H1 (cell line): ENCODE measurements around the gene CHST1. TPM values are rescaled to one million over a fixed set of nuclear protein-coding genes. Genes with fewer than 3 reads are reported as not detected.

Experiments
- CTCF ChIA-PET: fragments of 300-600 bp; sonication (Branson Sonifier 250); formaldehyde crosslinking; loops from one replicate; lab custom pipeline; 2021; ENCODE audit not compliant: partially characterized antibody; lab: Charles Lee
- POLR2A ChIA-PET: fragments of 300-600 bp; sonication (Branson Sonifier 250); formaldehyde crosslinking; loops from one replicate; lab custom pipeline; 2021; ENCODE audit warnings: inconsistent platforms; ENCODE audit not compliant: partially characterized antibody; lab: Charles Lee
- DNase-seq, 2 experiments: peaks; one replicate each; pipeline versions ENCODE4 v3.0.0 to v3.0.0-alpha.2; 2010 to 2022; ENCODE audit warnings: low spot score in 2 of 2, low read depth in 1 of 2, mixed read lengths in 1 of 2
- FAIRE-seq: peaks from 2 replicates; lab custom pipeline; 2011; peaks lifted over from hg19 to GRCh38; lab: Jason Lieb, UNC
- H2AFZ ChIP-seq: 2 replicates; pipeline ENCODE4 v1.8.1; 2012; ENCODE audit warnings: low read length, inconsistent platforms
- H2AK5ac ChIP-seq: 2 replicates; pipeline ENCODE4 v1.6.1; 2013; ENCODE audit warnings: low read depth, low read length
- H2BK120ac ChIP-seq: replicated peaks from 2 replicates; pipeline ENCODE3; 2013; ENCODE audit warnings: low read depth, low read length, inconsistent platforms
- H2BK12ac ChIP-seq: 2 replicates; pipeline ENCODE4 v1.6.1; 2013; ENCODE audit warnings: low read depth, low read length
- H2BK15ac ChIP-seq: 2 replicates; pipeline ENCODE4 v1.6.1; 2013; ENCODE audit warnings: low read length
- H2BK20ac ChIP-seq: 2 replicates; pipeline ENCODE4 v1.6.1; 2013; ENCODE audit warnings: low read length
- H2BK5ac ChIP-seq: 2 replicates; pipeline ENCODE4 v1.6.1; 2013; ENCODE audit warnings: low read depth, low read length
- H3K14ac ChIP-seq: 2 replicates; pipeline ENCODE4 v1.6.1; 2013; ENCODE audit warnings: inconsistent platforms; ENCODE audit not compliant: insufficient read length
- H3K18ac ChIP-seq: 2 replicates; pipeline ENCODE4 v1.6.1; 2013; ENCODE audit warnings: low read length; ENCODE audit errors: extremely low read depth
- H3K23ac ChIP-seq: 2 replicates; pipeline ENCODE4 v1.6.1; 2013; ENCODE audit warnings: inconsistent platforms; ENCODE audit not compliant: insufficient read length
- H3K23me2 ChIP-seq: 2 replicates; pipeline ENCODE4 v1.6.1; 2013; ENCODE audit warnings: low read depth, low read length
- H3K27ac ChIP-seq: 2 replicates; pipeline ENCODE4 v1.6.1; 2011; ENCODE audit warnings: low read depth, low read length, inconsistent platforms
- H3K27me3 ChIP-seq, 4 experiments: replicated peaks in 1 of 4; 1 replicate in 1 of 4; 2 replicates in 3 of 4; pipeline versions ENCODE4 v1.6.1 to v1.8.1; 2011 to 2013; ENCODE audit warnings: low read length in 3 of 4, mild to moderate bottlenecking in 3 of 4, inconsistent platforms in 2 of 4, mixed read lengths in 2 of 4, moderate library complexity in 1 of 4; ENCODE audit not compliant: control insufficient read depth in 3 of 4, insufficient read depth in 3 of 4; ENCODE audit errors: extremely low read depth in 1 of 4
- H3K36me3 ChIP-seq, 4 experiments: 2 replicates each; pipeline versions ENCODE4 v1.6.1 to v1.8.1; 2011 to 2013; ENCODE audit warnings: mild to moderate bottlenecking in 4 of 4, low read length in 3 of 4, moderate library complexity in 2 of 4, control low read depth in 1 of 4, inconsistent platforms in 1 of 4; ENCODE audit not compliant: insufficient read depth in 4 of 4, control insufficient read depth in 2 of 4
- H3K4ac ChIP-seq: replicated peaks from 2 replicates; pipeline ENCODE3; 2013; ENCODE audit warnings: low read length, low read depth, mixed read lengths, inconsistent platforms; ENCODE audit not compliant: insufficient read length
- H3K4me1 ChIP-seq, 4 experiments: replicated peaks in 1 of 4; 1 replicate in 1 of 4; 2 replicates in 3 of 4; pipeline versions ENCODE4 v1.6.1 to v1.8.1; 2011 to 2013; ENCODE audit warnings: low read length in 3 of 4, inconsistent platforms in 2 of 4, mixed read lengths in 1 of 4; ENCODE audit not compliant: insufficient read depth in 4 of 4, control insufficient read depth in 3 of 4
- H3K4me2 ChIP-seq, 2 experiments: 2 replicates each; pipeline versions ENCODE4 v1.6.1 to v1.8.1; 2011 to 2013; ENCODE audit warnings: low read depth in 2 of 2, low read length in 2 of 2, control low read depth in 1 of 2, inconsistent platforms in 1 of 2, mild to moderate bottlenecking in 1 of 2; ENCODE audit not compliant: insufficient read depth in 1 of 2
- H3K4me3 ChIP-seq, 4 experiments: fragments of 200-600, 300-600 bp in 1 of 4; sonication (generic), shearing (Covaris generic), sonication (Bioruptor Twin) in 1 of 4; 2 replicates each; pipeline versions ENCODE4 v1.5.1 to v1.8.1; 2011 to 2016; ENCODE audit warnings: low read length in 4 of 4, low read depth in 3 of 4, control low read depth in 2 of 4, inconsistent platforms in 2 of 4, mild to moderate bottlenecking in 2 of 4, mixed read lengths in 1 of 4, moderate library complexity in 1 of 4; ENCODE audit not compliant: insufficient read depth in 2 of 4; ENCODE audit errors: extremely low read depth in 1 of 4
- H3K56ac ChIP-seq: replicated peaks from 2 replicates; pipeline ENCODE3; 2013; ENCODE audit warnings: low read depth, mild to moderate bottlenecking, mixed read lengths, low read length, inconsistent platforms; ENCODE audit not compliant: insufficient read length
- H3K79me1 ChIP-seq: 2 replicates; pipeline ENCODE4 v1.6.1; 2013; ENCODE audit warnings: low read depth, low read length, control low read depth
- H3K79me2 ChIP-seq, 2 experiments: 2 replicates each; pipeline versions ENCODE4 v1.6.1 to v1.8.1; 2012 to 2013; ENCODE audit warnings: low read length in 2 of 2, mild to moderate bottlenecking in 2 of 2, inconsistent platforms in 1 of 2; ENCODE audit not compliant: insufficient read depth in 2 of 2, control insufficient read depth in 1 of 2
- H3K9ac ChIP-seq, 4 experiments: replicated peaks in 1 of 4; 1 replicate in 1 of 4; 2 replicates in 3 of 4; pipeline versions ENCODE4 v1.6.1 to v1.8.1; 2011 to 2013; ENCODE audit warnings: low read depth in 3 of 4, low read length in 3 of 4, control low read depth in 2 of 4, mild to moderate bottlenecking in 2 of 4, moderate library complexity in 2 of 4, inconsistent platforms in 1 of 4; ENCODE audit errors: extremely low read depth in 1 of 4
- H3K9me3 ChIP-seq, 2 experiments: 2 replicates each; pipeline versions ENCODE4 v1.6.1 to v1.8.1; 2012 to 2013; ENCODE audit warnings: mild to moderate bottlenecking in 2 of 2, moderate library complexity in 2 of 2, control low read depth in 1 of 2, inconsistent platforms in 1 of 2, low read depth in 1 of 2, low read length in 1 of 2, mixed read lengths in 1 of 2; ENCODE audit not compliant: insufficient read depth in 2 of 2
- H4K20me1 ChIP-seq, 2 experiments: replicated peaks in 1 of 2; 2 replicates each; pipeline versions ENCODE3 to v1.8.1; 2011 to 2013; ENCODE audit warnings: inconsistent platforms in 2 of 2, low read length in 2 of 2, mild to moderate bottlenecking in 1 of 2; ENCODE audit not compliant: insufficient read depth in 2 of 2, control insufficient read depth in 1 of 2
- H4K5ac ChIP-seq: 2 replicates; pipeline ENCODE4 v1.6.1; 2013; ENCODE audit warnings: low read length, low read depth, mixed read lengths, inconsistent platforms; ENCODE audit not compliant: insufficient read length
- H4K8ac ChIP-seq: 2 replicates; pipeline ENCODE4 v1.8.0; 2013; ENCODE audit warnings: mild to moderate bottlenecking, moderate library complexity, low read length, inconsistent platforms; ENCODE audit not compliant: insufficient read depth; ENCODE audit errors: extremely low read depth
- H4K91ac ChIP-seq: replicated peaks from 2 replicates; pipeline ENCODE3; 2013; ENCODE audit warnings: low read length, mixed read lengths, inconsistent platforms; ENCODE audit not compliant: insufficient read length
- CBX5 ChIP-seq: fragments of 300-800, 300-1000 bp; sonication (generic); IDR thresholded peaks from 2 replicates; pipeline ENCODE4 v1.7.1; 2016; ENCODE audit warnings: antibody characterized with exemption, low read length, low read depth
- CEBPB ChIP-seq: IDR thresholded peaks from 2 replicates; pipeline ENCODE4 v1.6.1; 2012; ENCODE audit warnings: low read depth, low read length
- CREB1 ChIP-seq: IDR thresholded peaks from 2 replicates; pipeline ENCODE4 v1.6.1; 2012; ENCODE audit warnings: inconsistent platforms
- CTBP2 ChIP-seq: IDR thresholded peaks from 2 replicates; pipeline ENCODE4 v1.7.0; 2011; ENCODE audit warnings: borderline replicate concordance, mild to moderate bottlenecking, moderate library complexity, mixed read lengths, low read length; ENCODE audit not compliant: insufficient read depth, insufficient read length
- CTCF ChIP-seq, 3 experiments: IDR thresholded peaks; 1 replicate in 2 of 3; 2 replicates in 1 of 3; pipeline versions ENCODE4 v1.5.1 to v1.6.1; 2011; ENCODE audit warnings: low read length in 3 of 3, mild to moderate bottlenecking in 3 of 3, inconsistent platforms in 2 of 3, low read depth in 1 of 3, moderate library complexity in 1 of 3; ENCODE audit not compliant: insufficient read depth in 1 of 3; ENCODE audit errors: control extremely low read depth in 1 of 3
- E2F6 ChIP-seq: IDR thresholded peaks from 2 replicates; pipeline ENCODE4 v1.6.1; 2012; ENCODE audit warnings: inconsistent platforms
- NANOG ChIP-seq: IDR thresholded peaks from 2 replicates; pipeline ENCODE4 v1.6.1; 2011; ENCODE audit warnings: low read length, low read depth, mild to moderate bottlenecking, inconsistent platforms; ENCODE audit not compliant: insufficient read depth, poor library complexity, severe bottlenecking
- POU5F1 ChIP-seq: IDR thresholded peaks from 2 replicates; pipeline ENCODE4 v1.6.1; 2011; ENCODE audit warnings: low read depth, mild to moderate bottlenecking, low read length, moderate library complexity
- RFX5 ChIP-seq: IDR thresholded peaks from 2 replicates; pipeline ENCODE4 v1.6.1; 2011; ENCODE audit warnings: low read depth, low read length, improper control_type of control experiment, borderline replicate concordance
- TBP ChIP-seq: IDR thresholded peaks from 2 replicates; pipeline ENCODE4 v1.6.1; 2011; ENCODE audit warnings: low read depth, low read length, improper control_type of control experiment
- WGBS, 2 experiments: shearing (Covaris generic) in 1 of 2; methylation state at CpG; one replicate each; pipeline versions ENCODE4 v1.1.6 to v1.1.7; 2013 to 2015; ENCODE audit warnings: low lambda C conversion rate in 2 of 2, mixed read lengths in 2 of 2, inconsistent platforms in 1 of 2, low coverage in 1 of 2, missing lambda C conversion rate in 1 of 2; ENCODE audit not compliant: insufficient replicate concordance in 2 of 2, insufficient coverage in 1 of 2, insufficient read length in 1 of 2; ENCODE audit errors: extremely low coverage in 1 of 2, missing lambda C conversion rate in 1 of 2; 5-methylcytosine and 5-hydroxymethylcytosine counted together
- polyA plus RNA-seq, 7 experiments: library from polyadenylated mRNA; depleted of rRNA in 3 of 7; stranded (reverse) in 5 of 7; unstranded in 2 of 7; fragments of >200 nt in 5 of 7; fragments of 200-250 nt in 2 of 7; gene quantifications; 1 replicate in 5 of 7; 2 replicates in 1 of 7; 4 replicates in 1 of 7; pipeline versions ENCODE4 v1.2.1 to v1.2.3, GENCODE V29; 2011 to 2013; ENCODE audit warnings: missing spikeins in 2 of 7, mixed read lengths in 2 of 7
- total RNA-seq: library from RNA; stranded (reverse); fragmentation: NEBNext Ultra II Directional; extraction: Animal tissue kit (Norgen Biotek cat#: 25700); gene quantifications from 2 replicates; pipeline ENCODE4 v1.2.1, GENCODE V29; 2021

The CHST1 gene
- total and polyA plus RNA-seq, 2 of the 8 experiments (the other 6 are each of a cell fraction or from before 2014, with no cell fraction given): 1.6 to 3.8 TPM

GRCh38 chr11:45688472-45689033, 23.1 kb upstream of the CHST1 start:
- Histone ChIP-seq H2AK5ac (no peak overlapping the region), H2BK5ac (no peak overlapping the region), H2BK20ac (no peak overlapping the region), H3K9me3 (no peaks in the 10 kb centered on the region), H2BK12ac (no peak overlapping the region), H4K8ac (no peak overlapping the region), H2BK120ac (no peak overlapping the region), H3K79me1 (no peaks in the 10 kb centered on the region), H3K14ac (no peak overlapping the region), H4K5ac (no peak overlapping the region), H3K79me2 (no peaks in the 10 kb centered on the region), H3K4ac (no peak overlapping the region), H3K23me2 (no peaks in the 10 kb centered on the region), H4K20me1 (no peaks in the 10 kb centered on the region), H3K23ac (no peak overlapping the region), H3K4me1 (peaks cover 0 to 6% (median 5%) of the 10 kb centered on the region in 4 experiments; a peak in 3 of 7 replicates), H3K27ac (no peak overlapping the region), H4K91ac (no peak overlapping the region), H3K56ac (no peak overlapping the region), H2AFZ (no peak overlapping the region), H3K18ac (no peak overlapping the region), H3K36me3 (no peaks in the 10 kb centered on the region), H3K9ac (no peak overlapping the region), H3K4me2 (no peak overlapping the region), H3K4me3 (no peak overlapping the region), H2BK15ac (no peak overlapping the region), H3K27me3 (peaks cover 0 to 6% (median 2%) of the 10 kb centered on the region in 4 experiments; a peak in 2 of 7 replicates)
- ChIA-PET CTCF (interaction anchor here (0.9 to 2.6 kb wide), 3 partner anchors 9 to 82 kb away, joined by 3 to 9 read pairs (median 8); no protein-coding TSS in a partner anchor), POLR2A (no interaction called here)
- 84% methylated on average over 7 of the region's 7 CpGs; no CpG with 5 or more reads in 1 of the 2 experiments for WGBS, 2 experiments
- no peak for DNase-seq
- TF ChIP-seq CTBP2 (no peak), E2F6 (no peak), CTCF (IDR thresholded peaks at IDR 0.05; ENCODE audit: control extremely low read depth in 1 of 3, insufficient read depth in 1 of 3, low read depth in 1 of 3, low read length in 3 of 3) (no peak), NANOG (no peak), CEBPB (no peak), POU5F1 (no peak), CREB1 (no peak), TBP (no peak), RFX5 (no peak), CBX5 (no peak)
- no peak for FAIRE-seq
